Stimulated activated CD8-positive, alpha-beta memory T cell treated with anti-CD3 and anti-CD28 coated beads, Interleukin-2, amount 100 ng/mL, for 48 hours (primary cell): ENCODE data around the gene SUCLA2.
"Not testable (repeated sequence)": the region's sequence is repeated elsewhere in the genome, so short reads cannot be mapped to it uniquely, and the experiment has no call there.

Experiments
- DNase-seq, 2 donors: peaks; one replicate each; pipeline ENCODE4 v3.0.0-alpha.2; 2020; ENCODE audit warnings: low read depth in 2 of 2

Gene SUCLA2

DNA sequence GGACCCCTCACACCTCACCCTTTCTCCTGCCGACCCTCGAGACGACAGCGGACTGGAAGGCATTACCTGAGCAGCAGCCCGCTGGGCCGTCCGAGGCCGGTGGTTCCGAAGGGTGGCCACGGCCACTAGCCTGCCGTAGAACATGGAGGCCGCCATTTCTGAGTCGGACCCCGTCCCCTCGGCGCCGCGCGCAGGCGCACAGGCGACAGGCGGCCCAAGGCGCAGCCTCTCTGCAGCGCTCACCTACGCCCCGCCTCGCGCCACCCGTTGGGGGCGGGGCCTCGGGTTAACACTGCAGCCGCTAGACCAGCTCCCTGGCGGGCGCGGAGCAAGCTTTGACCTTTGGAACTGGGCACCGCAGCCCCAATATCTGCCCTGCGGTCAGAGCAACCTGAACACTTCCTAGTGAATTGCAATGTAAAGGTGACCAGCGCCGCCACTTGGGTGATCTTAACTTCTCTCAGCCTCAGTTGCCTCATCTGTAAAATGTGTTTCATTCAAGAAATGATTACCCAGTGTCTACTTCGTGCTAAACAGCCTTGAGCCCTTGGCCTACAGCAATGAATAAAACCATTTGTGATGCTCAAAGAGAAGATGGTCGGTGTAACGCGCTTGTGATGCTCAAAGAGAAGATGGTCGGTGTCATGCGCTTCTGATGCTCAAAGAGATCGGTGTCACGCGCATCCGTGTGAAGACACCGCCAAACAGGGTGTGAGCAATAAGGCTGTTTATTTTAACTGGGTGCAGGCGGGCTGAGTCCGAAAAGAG is at the start of gene SUCLA2:
TSS of gene SUCLA2 (minus strand) at position 160 of the 768 bp plus-strand sequence. CDS start at position 156, 4 bp downstream.
- DNase-seq: peak; percentile 90 to 92

DNA sequence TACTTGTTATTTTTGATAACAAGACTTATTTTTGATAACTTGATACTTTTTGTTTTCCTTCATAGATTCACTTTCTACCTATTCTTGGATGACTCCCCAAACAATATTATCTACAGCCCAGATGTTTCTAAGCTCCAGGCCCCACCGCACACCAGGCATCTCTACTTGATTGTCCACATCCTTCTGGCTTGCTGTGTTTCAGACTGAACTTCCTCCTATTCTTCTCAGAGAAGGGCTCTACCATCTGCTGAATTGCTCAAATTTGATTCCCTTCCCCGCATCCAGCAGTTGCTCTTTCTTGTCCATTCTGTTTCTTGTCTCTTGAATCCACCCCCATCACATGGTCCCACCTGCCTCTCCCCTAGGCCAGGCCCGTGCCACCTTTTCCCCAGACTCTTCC is 49.5 kb upstream of the SUCLA2 start:
- DNase-seq: no peak

DNA sequence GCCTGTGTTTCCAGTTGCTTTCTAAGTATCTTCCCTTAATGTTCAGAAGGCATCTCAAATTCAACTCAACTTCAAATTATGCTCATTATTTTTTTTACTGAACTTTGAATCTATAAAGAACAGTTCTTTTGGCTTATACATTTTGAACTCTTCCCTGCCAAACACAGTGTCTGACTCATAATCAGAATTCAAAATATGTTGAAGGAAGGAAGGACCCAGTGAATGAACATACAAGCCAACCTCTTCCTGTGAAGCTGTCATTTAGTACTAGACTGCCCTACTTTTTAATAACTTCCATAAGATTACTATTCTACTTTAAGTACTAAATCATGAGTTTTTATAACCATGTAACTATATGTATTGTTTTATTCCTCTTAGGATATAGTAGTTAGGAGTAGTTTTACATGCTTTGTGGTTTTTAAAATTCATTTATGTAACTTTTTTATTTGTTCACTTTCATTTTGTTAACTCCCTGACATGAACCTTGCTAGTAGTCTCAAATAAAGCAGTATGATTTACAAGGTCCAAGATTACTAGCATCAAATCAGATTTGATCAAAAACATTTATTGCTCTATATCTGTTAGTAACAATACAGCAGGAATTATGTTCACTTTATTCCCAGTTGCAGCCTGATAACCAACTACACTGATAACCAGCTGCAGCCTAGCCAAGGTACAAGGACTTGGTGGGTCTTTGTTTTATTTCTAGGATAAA is 42.9 kb upstream of the SUCLA2 start:
- no peak for DNase-seq

DNA sequence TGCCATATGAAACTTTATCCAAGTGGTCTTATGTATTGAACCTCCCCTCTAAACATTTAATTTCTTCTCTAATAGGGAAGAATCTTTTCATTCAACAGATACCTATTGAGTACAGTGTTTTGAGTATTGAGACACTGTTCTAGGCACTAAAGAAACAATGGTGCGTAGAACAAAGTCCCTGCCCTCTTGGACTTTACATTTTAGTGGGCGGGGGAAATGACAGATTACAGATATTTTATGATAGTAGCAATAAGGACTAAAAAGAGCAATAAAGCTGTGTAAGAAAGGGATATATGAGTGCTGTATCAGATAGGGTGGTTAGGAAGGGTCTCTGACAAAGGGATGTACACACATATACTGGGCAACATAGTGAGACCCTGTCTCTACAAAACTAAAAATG is 41.8 kb upstream of the SUCLA2 start:
- DNase-seq: no peak

DNA sequence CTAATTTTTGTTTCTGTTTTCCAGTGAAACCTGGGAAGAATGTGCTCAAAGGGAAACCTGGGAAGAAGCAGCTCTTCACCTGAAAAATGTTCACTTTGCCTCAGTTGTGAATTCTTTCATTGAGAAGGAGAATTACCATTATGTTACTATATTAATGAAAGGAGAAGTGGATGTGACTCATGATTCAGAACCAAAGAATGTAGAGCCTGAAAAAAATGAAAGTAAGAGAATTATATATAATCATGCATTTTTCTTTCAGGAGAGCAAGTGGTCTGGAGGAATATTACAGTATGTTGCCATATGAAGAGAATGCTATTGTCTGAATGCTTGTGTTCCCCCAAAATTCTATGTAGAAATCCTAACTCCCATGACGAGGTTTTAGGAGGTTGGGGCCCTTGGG is 39.8 kb upstream of the SUCLA2 start:
- no peak for DNase-seq

DNA sequence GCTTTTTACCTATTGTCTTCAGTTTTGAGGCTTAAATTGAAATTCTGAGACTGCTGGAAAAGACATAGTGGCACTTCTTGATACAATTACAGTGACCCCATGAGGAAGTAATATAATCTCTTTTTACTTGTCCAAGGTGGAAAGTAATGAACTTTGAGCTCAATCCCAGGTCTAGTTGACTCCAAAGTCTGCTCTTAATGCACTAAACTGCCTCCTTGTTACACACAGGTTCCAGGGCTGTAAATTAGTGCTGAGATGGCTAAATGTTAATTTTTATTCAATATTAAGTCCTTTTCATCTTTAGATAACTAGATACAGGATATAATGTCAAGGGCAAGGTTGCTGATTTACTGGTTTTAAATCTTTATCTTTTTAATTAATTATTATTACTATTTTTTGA is 39.0 kb upstream of the SUCLA2 start:
- DNase-seq: no peak

DNA sequence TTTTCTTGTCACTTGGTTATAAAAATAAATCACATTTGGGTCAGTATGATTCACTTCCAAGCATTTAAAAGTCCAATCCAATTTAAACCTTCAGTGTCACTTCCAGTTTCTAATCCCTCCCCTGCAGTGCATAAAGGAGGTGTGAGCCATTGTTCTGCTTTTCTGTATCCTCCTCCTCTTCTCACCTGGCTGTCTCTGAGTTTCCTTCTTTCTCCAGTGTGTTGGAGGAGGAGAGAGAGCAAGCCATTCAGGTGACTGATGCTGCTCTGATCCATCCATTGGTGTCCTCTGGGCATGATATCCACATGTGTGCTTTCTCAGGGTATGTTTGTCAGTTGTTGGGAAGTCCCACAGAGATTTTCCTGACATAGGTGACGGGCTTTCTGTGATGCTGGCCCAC is 37.7 kb upstream of the SUCLA2 start:
- DNase-seq: no peak

DNA sequence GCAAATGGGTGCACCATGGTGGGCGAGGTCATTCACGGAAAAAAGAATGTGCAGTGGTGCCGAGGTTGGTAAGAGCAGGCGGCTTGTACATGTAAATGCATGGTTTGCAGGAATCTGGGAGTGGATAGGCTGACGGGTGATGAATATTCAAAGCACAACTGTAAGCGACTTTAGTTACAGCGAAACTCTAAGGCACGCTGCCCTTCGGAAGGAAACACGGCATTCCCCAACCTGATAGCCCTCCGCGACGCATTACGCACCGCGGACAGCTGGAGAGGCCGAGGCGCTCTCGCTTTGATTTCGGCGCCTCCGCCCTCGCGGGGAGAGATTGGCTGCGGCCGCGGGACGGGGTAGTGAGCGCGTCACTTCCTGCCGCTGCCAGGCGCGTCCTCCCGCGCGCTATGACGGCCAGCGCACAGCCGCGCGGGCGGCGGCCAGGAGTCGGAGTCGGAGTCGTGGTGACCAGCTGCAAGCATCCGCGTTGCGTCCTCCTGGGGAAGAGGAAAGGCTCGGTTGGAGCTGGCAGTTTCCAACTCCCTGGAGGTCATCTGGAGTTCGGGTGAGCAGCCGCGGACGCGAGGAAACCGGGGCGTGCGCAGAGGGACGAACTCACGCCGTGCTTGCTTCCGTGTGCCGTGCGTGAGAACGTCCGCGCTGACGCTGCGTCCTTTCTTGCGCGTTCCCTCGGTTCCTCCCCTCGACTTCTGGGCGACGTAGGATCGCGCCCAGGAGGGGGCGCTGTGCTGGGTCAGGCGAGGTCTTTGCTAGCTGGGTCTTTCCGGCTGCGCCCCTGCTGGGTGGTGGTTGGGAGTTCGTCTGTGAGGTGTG is 36.5 kb upstream of the SUCLA2 start, which contains the start of gene NUDT15:
TSS of gene NUDT15 (plus strand) at position 381 of the 828 bp plus-strand sequence. CDS start at position 402, 21 bp downstream.
- peak; percentile 91 to 92 for DNase-seq

DNA sequence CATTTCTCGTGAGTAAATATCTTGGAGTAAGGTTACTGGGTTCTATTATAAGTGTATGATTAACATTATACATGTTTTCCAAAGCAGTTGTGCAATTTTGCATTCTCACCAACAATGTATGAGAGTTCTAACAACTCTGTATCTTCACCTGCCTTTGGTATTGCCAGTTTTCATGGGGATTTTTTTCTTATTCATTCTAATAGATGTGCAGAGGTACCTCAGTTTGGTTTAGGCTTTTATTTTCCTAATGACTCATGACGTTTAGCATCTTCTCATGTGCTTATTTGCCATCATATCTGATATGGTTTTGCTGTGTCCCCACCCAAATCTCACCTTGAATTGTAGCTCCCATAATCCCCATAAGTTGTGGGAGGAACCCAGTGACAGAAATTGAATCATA is 28.8 kb upstream of the SUCLA2 start:
- DNase-seq: no peak

DNA sequence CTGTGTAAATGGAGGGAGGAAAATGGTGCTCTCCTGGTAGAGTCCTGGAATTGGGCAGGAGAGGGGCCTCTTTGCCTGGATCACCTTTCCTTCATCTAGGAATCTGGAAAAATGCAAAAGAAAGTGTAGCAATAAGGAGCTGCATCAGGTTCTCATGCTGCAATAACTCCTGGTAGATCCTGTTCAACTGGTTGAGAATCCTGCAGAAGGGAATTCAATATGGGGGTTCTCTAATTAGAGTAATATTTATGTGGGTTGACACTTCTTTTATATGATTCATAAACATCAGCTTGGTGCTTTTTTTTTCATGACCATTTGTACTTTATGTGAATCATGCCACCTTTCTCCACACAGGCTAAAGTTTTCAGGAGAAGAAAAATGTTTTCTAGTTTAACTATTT is 27.0 kb upstream of the SUCLA2 start:
- no peak for DNase-seq

DNA sequence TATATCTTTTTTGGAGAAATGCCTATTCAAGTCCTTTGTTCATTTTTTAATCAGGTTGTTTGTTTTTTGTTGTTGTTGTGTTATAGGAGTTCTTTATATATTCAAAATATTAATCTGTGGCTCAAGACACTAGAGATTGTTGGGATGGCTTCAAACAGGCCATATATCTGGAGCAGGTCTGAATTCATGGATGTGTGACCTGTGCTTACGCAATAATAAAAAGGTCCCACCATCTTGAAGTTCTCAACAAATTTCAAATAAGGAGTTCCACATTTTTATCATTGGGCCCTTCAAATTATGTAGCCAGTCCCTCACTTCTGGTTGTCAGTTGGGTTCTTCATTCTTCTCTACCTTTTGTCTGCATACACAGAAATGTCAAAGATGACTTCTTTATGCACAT is 18.7 kb upstream of the SUCLA2 start:
- DNase-seq: no peak

DNA sequence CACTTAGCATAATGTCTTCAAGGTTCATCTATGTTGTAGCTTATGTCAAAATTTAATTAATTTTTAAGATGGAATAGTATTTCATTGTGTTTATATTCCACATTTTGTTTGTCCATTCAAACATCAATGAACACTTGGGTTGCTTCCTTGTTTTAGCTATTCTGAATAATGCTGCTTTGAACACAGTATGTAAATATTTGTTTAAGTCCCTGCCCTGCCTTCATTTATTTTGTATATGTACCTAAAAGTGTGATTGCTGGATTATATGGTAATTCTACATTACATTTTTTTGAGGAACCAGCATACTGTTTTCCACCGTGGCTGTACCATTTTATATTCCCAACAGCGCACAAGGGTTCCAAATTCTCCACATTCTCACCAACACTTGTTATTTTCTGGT is 17.6 kb upstream of the SUCLA2 start:
- no peak for DNase-seq

DNA sequence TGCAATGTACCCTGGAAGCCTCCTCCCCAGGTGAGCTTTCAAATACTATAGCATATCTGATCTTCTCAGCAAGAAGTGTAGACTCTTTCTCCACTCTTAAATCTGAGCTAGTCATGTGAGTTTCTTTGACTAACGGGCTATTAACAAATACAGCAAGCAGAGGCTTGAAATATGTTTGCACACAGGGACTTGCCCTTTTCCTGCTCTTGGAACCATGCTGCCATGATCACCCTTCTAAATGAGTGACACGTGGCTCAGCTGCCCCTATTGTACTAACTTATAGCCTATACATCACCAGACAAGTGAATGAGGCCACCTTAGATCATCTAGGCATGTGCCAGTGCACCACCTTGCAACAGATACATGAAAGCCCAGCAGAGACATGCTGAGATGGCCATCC is 13.3 kb upstream of the SUCLA2 start:
- no peak for DNase-seq

DNA sequence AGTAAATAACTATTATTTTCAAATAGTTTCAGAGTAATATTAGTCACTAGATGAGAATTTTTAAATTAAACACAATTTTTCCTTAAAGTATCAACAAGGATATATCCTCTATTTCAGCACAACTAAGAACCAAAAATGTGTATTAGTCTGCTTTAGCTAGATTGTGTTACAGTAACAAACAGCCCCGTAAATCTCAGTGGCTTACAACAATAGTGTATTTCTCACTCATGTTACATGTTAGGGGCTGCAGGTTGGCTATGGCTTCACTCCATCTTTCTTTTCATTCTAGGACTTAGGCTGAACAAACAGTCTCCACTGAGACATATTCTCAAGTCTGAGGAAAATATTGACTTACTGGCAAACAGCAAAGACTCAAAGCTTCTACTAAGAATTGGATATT is 11.6 kb upstream of the SUCLA2 start:
- no peak for DNase-seq

DNA sequence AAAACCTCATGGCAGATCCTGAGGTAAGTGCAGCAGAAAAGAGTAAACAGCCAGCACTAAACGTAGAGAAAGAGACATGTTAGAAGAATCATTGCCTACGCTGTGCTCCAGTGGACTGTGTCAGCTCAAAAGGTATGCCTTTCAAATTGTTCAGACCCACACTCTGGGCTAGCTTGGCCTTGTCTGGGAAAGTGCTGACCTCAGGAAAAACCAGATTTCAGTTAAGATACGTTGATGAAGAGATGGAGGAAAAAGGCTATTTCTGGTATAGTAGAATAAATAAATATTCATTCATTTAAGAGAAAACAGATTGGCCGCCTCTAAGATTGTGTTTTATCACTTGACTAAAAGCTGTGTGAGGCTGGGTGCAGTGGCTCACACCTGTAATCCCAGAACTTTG is 9.6 kb upstream of the SUCLA2 start:
- DNase-seq: no peak

DNA sequence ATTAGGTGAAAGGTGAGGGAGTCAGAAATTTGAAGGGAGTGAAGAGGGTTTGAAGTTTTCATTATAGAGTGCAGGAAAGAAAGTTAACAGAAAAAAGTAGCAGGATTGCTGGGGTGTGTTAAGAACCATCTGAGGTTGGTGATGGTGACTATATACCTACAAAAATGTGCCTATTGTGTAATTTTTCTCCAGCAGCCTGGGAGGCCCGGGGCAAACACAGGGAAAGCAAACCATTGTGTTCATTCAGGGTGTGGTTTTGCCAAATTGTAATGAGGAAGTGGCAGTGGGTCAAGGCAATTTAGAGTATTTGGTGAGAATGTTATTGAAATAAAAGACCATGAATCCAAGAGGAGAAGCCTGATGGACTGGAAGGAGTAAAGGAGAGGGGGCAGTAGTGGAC is 8.2 kb upstream of the SUCLA2 start:
- DNase-seq: no peak

DNA sequence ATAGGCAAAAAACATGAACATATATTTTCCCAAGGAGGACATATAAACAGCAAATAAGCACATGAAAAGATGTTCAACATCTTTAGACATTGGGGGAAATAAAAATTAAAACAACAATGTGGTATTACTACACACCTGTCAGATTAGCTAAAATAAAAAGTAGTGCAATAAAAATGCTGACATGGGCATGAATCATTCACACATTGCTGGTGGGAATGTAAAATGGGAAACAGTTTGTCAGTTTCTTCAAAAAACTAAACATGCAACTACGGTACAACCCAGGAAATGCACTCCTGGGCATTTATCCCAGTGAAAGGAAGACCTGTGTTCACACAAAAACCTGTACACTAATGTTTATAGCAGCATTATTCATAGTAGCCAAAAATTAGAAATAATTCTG is 5.3 kb upstream of the SUCLA2 start:
- no peak for DNase-seq

DNA sequence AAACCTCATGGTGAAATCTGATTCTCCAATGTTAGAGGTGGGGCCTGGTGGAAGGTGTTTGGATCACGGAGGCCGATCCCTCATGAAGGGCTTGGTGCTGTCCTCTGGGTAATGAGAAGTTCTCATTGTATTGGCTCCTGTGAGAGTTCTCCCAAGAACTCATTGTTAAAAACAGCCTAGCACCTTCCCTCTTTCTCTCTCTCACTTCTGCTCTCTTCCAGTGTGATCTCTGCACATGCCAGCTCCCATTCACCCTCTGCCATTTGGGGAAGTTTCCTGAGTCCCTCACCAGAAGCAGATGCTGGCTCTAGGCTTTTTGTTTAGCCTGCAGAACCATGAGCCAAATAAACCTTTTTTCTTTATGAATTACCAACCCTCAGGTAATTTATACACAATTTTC is 3.1 kb upstream of the SUCLA2 start:
- no peak for DNase-seq

DNA sequence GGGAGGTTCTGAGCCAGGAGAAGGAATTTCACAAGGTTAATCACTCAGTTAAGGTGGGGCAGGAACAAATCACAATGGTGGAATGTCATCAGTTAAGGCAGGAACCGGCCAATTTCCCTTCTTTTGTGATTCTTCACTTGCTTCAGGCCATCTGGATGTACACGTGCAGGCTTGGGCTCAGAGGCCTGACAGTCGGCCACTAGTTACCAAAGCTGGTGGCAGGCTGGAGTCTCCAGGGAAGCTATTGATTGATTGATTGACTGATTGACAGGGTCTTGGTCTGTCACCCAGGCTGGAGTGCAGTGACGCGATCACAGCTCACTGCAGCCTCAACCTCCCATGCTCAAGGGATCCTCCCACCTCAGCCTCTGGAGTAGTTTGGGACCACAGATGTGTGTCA is 926 bp upstream of the SUCLA2 start:
- not testable (repeated sequence) for DNase-seq

DNA sequence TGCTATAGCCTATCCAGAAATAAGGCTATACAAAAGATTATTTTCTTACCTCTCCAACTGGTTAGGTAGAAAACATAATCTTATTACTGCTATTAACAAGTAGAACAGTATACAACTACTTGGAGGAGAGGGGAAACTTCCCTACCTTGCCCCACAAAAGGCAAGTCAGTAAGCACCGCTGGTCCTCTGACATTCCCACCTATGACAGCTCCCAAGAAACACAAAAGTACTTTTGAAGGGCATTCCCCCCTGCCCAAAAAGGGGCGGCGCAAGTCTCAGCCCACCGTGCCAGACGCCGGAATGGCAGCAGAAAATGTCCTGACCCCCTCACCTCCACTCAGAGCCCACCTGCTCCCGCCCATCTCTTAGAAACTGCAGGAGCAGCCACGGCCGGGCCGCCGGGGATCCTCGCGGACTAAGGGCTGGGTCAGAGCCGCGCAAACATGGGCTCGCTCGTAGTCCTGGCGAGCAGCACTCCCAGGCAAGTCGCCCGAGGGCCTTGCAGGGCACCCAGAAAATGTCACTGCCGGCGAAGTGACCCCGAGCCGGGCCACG is 437 bp downstream of the SUCLA2 start:
- peak in 1 of 2 donors; percentile 8 for DNase-seq

DNA sequence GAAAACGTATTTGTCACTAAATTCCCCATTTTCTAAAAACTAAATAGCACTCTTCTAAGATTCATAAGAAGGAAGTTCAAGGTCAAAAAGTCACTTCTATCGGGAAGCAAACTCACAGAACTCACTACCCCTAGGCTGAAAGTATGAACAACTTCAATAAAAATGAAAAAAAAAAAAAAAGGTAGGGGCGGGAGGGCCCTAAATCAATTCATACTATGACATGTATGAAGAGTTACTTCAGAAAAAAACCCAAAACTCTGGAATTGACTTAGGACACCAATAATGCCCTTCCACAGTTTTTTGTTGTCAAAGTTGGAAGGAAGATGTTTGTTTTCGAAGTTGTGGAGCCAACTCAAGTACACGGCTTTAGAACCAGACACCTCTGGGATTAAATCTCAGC is 1.1 kb downstream of the SUCLA2 start:
- DNase-seq: no peak

DNA sequence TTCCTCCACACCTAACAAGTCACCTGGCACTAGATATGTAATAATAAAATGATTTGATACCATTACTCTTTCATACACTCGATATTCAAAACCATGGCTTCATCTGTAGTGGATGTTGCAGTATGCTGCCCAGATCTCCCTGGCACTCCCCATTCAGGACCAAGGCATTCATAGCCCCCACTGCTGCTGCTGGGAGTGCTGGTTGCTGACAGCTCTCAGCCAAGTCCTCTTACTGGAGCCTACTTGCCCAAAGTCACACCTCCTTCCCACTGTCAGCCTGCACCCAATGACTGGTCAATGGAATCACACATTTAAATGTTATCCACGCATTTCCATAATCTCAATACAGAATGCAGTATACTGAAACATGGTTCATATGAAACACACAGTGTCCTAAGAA is 3.7 kb downstream of the SUCLA2 start:
- DNase-seq: no peak
